IPS-NIHi11 (cell line): ENCODE results near the gene C6.
A peak's percentile ranks its signal among the peaks of the same experiment; 100 is the strongest.

Source experiments
- DNase-seq: peaks from one replicate; pipeline ENCODE4 v3.0.0; 2012; ENCODE audit warnings: mixed read lengths, low spot score

The C6 gene

DNA sequence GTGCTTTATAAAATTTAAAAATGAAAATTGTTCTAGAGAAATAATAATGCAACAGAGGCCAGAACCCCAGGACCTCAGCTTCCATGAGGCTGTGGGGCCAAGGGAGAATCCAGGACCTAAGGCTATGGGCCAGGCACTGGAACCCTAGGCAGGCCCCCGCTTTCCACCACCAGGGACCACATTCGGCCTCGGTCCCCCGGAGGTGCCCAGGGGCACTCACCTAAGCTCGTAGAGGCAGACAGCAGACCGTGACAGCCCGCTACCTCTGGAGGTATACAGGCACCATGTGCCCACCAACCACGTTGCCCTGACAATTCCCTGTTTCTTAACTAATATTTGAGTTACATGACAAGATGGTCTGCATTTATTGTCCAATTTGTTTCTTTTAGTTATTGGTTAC lies 92.7 kb downstream of the C6 start:
- DNase-seq = no peak

- DNase-seq = no peak
Measured at GRCh38 chr5:41118177-41118576, 95.2 kb downstream of the C6 start.

DNA sequence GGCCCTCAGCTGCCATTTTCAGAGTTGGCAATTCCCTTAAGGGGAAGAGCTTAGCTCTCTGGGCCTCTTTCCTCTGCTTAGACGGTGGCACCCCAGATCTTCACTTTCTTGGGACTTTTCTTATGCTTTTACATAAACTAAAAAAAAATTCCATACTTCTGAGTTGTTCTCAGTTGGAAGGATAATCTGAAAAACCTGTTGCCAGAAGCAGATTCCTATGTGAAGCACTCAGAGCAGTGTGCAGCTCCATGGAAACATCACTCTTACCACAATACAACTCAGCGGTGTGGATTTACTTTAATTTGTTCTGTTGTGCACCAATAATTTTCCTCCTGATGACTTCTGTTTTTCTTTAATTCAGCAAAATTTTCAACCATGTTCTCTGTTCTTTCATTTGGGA lies 98.1 kb downstream of the C6 start:
- no peak for DNase-seq

DNA sequence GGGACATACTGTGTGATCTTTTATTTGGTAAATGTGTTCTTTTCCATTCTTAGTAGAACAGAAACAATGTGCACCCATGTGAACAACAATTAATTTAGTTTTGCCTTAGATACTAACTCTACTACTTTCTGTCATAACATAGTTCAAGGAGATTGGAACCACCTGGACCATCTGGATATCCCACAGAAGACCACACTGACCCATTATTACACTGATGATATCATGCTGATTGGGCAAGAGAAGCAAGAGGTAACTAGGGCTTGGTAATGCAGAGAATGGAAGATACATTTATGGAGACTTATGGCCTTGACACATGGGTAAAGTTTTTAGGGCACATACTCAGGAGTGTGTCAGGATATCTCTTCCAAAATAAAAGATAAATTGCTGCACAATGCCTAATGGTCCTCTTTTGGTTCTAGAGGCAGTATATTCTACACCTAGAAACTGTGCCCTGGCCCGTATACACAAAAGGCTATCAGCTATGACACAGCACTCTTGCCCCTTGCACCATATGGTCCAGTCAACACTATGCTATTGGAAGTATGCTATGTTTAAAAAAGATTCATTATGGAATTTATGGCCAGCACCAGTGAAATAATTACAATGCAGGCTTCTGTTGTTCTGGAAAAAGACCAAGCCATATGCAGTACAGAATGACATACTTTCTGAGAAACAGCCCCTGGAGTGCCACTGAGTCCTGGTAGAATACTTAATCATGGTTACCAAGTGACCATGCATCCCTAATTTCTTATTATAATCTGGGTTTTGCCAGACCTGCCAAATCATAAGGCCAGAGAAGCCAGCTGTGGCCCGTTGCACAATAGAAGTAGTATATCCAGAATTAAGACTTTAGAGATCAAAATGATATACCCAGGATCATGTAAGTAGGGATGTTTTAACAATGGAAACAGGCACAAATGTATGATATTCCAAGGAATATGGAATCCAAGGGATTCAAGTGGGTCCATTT lies 100.6 kb downstream of the C6 start:
- DNase-seq = no peak

DNA sequence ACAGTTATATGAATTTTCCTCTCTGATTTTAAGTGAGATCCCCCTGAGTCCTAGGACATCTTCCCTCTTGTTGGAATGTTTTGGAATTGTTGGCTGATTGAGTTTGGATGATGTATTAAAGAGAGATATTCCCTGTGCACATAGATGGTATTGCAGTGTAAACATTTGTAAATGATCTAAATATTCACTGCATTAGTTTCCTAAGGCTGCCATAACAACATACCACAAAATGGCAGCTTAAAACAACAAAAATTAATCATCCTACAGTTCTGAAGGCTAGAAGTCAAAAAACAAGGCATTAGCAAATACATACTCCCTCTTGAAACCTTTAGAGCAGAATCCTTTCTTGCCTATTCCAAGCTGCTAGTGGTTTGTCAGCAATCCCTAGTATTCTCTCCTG lies 104.1 kb downstream of the C6 start:
- DNase-seq = no peak

- DNase-seq = no peak
Measured at GRCh38 chr5:41102341-41102740, 111.0 kb downstream of the C6 start.

GRCh38 chr5:41097642-41098041 lies 115.7 kb downstream of the C6 start:
- no peak for DNase-seq

DNA sequence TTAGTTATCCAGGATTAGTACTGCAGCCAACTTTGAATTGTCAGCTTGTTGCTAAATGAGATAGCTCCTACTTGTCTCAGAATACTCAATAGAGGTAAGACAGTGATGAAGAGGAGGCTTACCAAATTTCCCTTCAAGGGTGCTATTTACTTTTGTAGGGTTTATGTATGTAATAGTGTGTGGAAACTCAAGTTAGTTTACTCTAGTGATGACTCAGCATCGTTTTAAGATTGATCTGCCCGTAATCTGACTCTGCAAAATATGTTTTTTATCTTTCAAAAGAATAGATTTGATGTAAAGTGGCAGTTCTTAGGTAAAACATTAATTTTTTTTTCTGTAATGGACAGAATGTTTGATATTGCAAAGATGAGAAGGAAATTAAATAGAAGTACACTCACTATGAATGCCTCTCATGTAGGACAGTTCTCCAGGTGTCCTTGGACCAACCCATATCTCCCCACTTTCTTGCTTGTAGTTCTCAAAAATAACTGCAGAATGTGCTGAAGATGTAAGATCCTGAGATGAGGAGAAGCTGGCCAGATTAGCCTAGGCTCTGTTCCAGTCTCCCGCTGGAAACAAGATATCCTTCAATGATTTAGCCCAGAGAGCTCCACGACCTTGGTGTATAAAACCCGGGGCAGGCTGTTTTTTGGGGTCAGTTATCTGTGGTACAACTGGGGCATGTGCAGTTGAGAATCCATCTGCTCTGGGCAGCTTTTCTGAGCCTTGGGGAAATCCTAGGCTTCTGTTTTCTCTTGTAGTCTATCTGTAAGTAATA lies 117.8 kb downstream of the C6 start:
- no peak for DNase-seq

DNA sequence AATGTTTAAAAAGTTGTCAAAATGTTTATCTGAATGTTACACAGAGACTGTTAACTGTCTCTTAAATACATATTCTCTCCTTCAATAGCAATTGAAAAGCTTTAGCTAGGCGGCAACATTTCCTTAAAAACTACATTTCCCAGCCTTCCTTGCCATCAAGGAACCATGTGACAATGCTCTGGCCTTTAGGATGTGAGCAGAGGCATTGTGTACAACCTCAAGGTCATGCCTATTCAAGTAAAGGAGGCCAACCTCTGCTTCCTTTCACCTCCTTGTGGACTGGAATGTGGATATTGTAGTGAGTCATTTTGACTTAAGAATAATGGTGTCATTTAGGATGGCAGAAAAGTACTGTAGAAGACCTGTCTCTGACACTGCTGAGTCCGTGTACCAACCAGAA lies 118.5 kb downstream of the C6 start:
- DNase-seq = peak; percentile 21

GRCh38 chr5:41093803-41094202 lies 119.5 kb downstream of the C6 start:
- DNase-seq = no peak
